Fibroblast of the aortic adventitia (primary cell): Measurements from ENCODE around the gene DHX15. TPM values are rescaled to one million over a fixed set of nuclear protein-coding genes. Genes with fewer than 3 reads are reported as not detected.

Experiments
- DNase-seq: peaks from one replicate; pipeline ENCODE4 v3.0.0-alpha.2; 2010; ENCODE audit warnings: low read depth
- H3K4me3 ChIP-seq: 2 replicates; pipeline ENCODE4 v1.5.1; 2011; ENCODE audit warnings: low read depth, mild to moderate bottlenecking, control low read depth, low read length, moderate library complexity
- CTCF ChIP-seq: IDR thresholded peaks from 2 replicates; pipeline ENCODE4 v1.5.1; 2011; ENCODE audit warnings: mild to moderate bottlenecking, low read length, control low read depth, inconsistent platforms; ENCODE audit not compliant: insufficient read depth
- total RNA-seq: library from RNA; depleted of rRNA; stranded (reverse); fragments of >200 nt; gene quantifications from 2 replicates; pipeline ENCODE4 v1.2.3, GENCODE V29; 2012; ENCODE audit warnings: low replicate concordance

DHX15 gene
- total RNA-seq, 1 donor, result 165 TPM

GRCh38 chr4:24561438-24562139 is 22.8 kb downstream of the DHX15 start:
- no peak for DNase-seq
- no peak overlapping the region for H3K4me3 ChIP-seq
- no peak for TF ChIP-seq CTCF

GRCh38 chr4:24560868-24561368 is 23.4 kb downstream of the DHX15 start:
- no peak overlapping the region for H3K4me3 ChIP-seq
- TF ChIP-seq CTCF, result no peak
- peak; percentile 53 for DNase-seq

GRCh38 chr4:24559889-24560288 is 24.5 kb downstream of the DHX15 start:
- no peak overlapping the region for H3K4me3 ChIP-seq
- no peak for TF ChIP-seq CTCF
- DNase-seq, result peak; percentile 59

- DNase-seq, result peak; percentile 62
- no peak for TF ChIP-seq CTCF
- H3K4me3 ChIP-seq, result no peak overlapping the region
These were observed 25.1 kb downstream of the DHX15 start for GRCh38 chr4:24559032-24559821.

GRCh38 chr4:24557026-24558025 is 27.0 kb downstream of the DHX15 start:
- TF ChIP-seq CTCF, result no peak
- H3K4me3 ChIP-seq, result no peak overlapping the region
- peak; percentile 55 for DNase-seq
